TTC549 (cell line): Measurements from ENCODE around the gene HLA-DPA1.

Experiments used
- FAIRE-seq: peaks from 2 replicates; lab custom pipeline; 2012; peaks lifted over from hg19 to GRCh38; lab: Jason Lieb, UNC

HLA-DPA1 gene

DNA sequence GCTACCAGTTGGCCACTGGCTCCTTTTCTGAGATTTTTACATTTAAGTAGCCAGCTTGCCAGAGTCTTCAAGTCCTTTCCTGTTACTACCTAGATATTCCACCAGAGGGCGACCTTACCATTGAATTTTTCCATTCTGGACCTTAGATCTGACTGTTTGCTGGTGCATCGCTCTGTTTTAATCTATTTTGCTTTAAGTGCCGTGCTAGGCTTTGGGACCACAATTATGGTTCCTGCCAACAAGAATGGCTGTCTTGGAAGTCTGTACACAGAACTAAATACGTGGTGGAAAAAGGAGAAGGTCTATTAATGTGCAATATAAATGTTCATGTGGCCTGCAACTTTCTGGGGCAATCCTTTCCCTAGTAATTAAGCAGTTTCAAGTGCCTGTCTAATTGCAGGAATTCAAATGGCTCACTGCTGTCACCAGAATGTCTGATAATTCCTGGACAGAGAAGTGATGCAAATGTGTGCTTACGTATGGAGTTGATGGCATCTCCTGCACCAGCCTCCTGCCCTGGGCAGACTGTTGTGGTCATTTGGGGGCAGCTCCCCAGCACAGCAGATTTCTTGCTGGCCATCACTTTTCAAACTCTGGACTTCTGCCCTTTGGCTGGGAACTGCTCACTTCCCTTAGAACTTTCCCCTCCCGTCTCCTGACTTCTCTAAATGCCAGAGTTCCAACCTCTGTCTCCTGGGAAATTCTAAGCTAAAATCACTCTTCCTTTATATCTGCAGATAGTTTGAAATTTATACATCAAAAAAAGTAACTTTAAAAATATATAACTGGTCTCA, 58.4 kb downstream of the HLA-DPA1 start:
- peak; percentile 83 for FAIRE-seq
